DMS153 (cell line): ENCODE results near the gene FTCD.
"Not testable (repeated sequence)": the region's sequence is repeated elsewhere in the genome, so short reads cannot be mapped to it uniquely, and the experiment has no call there.

Source experiments
- DNase-seq: peaks from one replicate; lab custom pipeline; 2025; lab: John Stamatoyannopoulos, UW

Gene FTCD

DNA sequence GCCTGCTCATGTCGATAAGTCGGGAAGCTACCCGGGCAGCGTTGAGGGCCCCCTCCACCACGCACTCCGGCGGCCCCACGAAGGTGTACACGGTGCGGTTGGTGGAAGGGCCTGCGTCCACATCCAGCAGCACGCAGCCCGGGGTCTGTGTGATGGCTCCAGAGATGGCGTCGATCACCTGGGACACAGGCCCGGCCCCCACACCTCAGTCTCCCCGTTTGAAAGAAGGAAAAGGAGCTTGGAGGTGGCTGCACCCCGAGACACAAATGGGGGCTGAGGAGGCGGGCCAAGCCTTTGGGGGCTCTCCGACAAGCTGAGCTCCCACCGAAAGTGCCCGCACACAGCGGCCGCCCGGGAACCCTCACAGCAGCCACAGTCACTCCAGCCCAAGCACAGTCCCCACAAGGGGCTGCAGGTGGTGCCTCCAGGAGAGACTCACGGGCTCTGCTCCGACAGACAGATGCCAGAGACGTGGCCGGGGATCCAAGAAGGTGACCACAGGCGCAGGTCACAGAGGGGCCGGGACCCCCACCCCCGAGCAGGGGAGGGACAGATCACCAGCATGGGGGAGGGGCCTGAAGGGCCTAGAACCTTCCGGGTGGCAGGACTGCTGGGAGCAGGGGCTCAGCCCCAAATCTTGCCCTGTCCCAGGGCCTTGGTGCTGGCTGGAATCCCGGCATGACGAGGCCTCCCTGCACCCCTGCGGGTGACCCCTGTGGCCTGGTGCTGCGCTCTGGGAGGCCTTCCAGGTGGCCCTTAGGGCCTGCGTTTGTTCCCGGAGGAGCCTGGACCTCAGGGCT lies 1.0 kb downstream of the FTCD start:
- DNase-seq = no peak

DNA sequence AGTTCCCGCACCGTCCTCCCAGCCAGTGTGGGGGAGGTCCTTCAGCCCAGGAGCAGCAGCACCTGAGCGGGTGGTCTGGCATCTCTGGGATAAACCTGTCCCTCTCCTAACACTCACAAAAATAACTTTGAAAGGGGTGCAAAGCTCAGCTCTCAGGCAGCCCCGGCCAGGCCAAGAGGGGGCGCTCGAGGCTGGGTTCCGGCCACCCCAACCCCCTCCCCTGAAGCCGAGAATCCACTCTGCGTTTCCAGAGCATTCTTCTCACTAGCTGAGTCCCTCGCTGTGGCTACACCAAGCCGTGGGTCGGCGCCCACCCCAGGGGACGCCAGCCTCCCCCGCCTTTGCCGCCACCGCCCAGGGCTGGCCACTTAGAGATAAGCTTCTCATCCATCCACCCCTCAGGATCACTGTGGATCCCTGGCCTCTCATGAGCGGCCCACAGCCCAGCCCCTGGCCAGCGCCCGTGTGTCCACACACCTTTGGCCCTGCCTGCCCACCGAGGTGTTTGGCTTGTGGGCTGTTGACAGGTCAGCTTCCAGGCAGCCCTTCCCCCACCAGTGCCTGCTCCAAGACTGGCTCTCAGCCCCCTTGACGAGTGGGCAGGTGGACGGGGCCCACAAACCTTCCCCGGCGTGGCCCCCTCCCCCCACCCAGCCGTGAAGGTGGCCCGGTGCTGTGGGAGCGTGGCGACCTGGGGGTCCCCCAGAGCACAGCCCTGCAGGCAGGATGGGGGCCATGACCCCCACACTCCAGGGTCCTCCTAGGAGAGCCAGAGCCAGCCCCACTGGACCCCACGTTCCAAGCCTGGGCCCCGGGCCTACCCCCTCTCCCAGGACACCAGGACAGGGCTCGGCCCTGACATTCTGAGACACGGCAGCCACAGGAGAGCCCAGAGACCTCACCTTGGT lies 1.9 kb downstream of the FTCD start:
- peak; percentile 7 for DNase-seq

- no peak for DNase-seq
These were observed 2.5 kb downstream of the FTCD start for GRCh38 chr21:46152927-46153246.

DNA sequence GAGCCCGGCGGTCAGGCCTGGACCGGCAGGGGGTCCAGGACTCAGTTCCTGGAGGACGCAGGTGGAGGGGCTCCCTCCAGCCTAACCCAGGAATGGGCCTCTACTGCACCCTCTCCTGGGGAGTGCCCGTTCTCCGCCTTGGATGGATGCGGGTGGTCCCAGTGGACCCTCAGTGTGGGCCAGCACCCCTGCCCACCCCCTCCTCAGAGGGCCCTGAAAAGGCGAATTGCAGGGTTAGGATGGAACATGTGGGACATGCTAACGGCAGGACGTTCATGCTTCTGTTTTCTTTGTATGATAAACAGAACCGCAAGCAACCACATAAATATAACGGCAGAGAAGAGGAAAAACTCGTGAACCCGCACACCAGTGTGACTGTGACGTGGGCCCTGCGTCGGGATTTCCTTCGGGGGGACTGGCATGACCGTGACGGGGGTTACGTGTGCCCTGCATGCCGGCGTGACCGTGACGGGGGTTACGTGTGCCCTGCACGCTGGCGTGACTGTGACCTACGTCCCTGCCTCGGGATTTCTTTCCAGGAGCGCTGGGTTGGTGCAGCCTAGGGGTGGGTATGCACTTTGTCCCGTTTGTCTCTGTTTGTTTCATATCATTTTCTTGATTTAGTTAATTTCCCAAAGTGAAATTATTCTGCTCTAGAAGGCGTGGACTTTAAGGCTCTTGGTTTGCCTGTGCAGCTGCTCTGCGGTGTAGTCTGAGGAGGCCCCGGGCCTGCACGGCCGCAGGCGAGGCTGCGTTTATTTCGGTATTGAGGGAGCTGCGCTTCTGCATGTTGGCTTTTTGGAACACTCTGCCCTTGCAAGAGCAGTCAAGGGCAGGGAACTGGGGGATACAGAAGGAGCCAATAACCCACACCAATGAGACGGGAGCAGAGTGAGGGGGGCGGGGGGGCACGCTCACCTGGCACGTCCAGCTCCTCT lies 3.1 kb downstream of the FTCD start:
- DNase-seq = no peak

GRCh38 chr21:46151261-46151988 lies 4.0 kb downstream of the FTCD start:
- DNase-seq = no peak

- no peak for DNase-seq
These were observed 4.8 kb downstream of the FTCD start for GRCh38 chr21:46150491-46151121.

- no peak for DNase-seq
These were observed 5.3 kb downstream of the FTCD start for GRCh38 chr21:46150073-46150472.

DNA sequence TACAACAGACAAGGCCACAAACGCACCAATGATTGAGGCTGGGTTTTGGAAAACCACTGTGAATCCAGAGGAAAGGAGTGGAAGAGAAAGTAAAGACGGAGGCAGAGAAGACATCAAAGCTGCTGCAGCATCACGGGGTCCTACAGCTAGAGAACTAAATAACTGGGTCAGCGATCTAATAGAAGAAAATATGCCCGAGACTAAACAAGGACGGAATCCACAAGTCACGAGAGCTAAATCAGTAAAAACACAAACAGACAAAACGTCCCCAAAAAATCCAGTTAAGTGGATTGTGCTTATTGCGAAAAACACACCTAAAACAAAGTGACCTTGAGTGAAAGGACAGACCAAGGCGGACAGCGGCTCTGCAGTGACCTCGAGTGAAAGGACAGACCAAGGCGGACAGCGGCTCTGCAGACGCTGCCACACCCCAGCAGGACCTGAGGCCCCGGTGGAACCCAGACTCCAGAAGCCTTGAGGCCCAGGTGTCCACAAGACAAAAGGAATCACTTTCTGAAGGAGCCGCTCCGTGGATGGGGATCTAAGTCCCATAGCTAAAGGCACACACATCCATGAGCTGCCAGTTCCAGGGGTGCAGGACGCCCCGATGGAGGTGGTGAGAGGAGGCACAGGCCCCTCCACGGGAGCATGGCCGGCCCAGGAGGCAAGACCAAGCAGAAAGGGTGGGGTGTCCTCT lies 6.0 kb downstream of the FTCD start:
- DNase-seq = no peak

DNA sequence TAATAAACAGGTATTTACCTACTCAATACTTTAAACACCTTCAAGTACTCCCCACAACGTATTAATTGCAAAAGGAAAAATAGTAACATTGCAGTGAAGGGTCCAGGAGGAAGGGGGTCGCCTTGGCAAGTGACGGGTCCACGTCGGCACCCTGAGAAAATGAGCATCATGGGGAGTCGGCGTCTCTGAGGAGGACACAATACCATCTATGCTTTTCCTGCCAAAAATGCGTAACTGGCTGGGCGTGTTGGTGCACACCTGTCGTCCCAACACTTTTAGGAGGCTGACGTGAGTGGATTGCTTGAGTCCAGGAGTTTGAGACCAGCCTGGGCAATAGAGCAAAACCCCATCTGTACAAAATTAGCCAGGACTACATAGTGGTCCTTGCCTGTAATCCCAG lies 7.3 kb downstream of the FTCD start:
- DNase-seq = no peak

GRCh38 chr21:46147429-46147828 lies 8.0 kb downstream of the FTCD start:
- not testable (repeated sequence) for DNase-seq

GRCh38 chr21:46146856-46147255 lies 8.5 kb downstream of the FTCD start:
- DNase-seq = no peak

- DNase-seq = no peak
These were observed 9.3 kb downstream of the FTCD start for GRCh38 chr21:46145840-46146691.

DNA sequence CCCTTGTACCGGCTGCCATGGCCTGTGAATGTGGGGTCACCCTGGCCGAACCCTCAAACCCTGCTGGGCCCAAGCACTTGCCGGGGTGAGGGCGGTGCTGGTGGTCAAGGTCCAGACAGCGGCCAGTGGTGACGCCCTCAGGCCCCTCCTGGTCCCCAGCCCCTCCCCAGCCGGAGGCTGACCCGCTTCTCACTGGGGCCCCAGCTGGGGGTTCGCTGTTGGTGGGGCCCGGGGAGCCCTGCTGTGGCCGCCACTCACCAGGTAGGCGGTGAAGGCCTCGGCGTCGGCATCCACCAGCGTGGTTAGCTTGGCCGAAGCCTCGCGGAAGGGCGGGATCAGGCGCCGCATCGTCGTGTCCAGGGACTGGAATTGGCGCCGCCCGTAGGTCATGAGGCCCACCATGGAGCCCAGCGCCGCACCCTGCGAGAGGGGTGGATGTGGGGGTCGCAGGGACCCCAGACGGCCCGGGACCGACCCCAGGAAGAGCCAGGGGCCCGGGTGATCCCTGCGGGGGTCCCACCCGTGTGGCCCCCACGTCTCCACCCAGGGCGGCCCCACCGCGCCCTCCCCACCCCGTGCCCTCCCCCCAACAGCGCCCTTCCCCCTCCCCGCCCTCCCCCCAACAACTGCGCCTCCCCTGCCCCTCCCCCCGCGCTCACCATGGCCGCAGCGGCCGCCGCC lies 10.1 kb downstream of the FTCD start:
- no peak for DNase-seq

GRCh38 chr21:46144464-46145070 lies 10.8 kb downstream of the FTCD start:
- no peak for DNase-seq

DNA sequence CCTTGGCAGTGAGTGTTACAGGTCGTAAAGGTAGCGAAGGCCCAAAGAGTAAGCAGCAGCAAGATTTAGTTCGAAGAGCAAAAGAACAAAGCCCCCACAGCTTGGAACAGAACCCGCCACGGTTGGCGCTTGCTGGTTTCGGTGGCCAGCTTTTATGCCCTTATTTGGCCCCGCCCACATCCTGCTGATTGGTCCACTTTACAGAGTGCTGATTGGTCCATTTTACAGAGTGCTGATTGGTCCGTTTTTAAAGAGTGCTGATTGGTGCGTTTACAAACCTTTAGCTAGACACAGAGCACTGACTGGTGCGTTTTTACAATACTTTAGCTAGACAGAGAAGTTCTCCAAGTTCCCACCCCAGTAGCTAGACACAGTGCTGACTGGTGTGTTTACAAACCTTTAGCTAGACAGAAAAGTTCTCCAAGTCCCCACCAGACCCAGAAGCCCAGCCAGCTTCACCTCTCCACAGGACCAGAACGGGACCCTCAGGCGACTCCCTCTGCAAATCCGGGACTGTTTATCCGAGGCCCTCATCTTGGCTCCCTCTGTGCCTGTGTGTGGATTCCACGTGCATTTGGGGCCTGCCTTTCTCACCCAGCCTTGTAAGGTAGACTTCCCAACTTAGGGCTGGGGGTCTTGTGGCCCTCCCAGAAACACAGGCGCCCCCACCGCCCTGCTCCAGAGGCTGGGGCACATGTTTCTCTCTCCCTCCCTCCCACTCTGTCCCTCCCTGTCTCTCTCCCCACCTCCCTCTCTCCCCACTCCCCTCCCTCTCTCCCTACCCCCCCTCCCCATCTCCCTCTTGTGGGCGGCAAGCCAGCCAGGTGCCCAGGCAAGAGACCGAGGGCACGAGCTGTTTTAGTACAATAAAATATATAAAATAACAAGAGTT lies 12.6 kb downstream of the FTCD start:
- DNase-seq = no peak

DNA sequence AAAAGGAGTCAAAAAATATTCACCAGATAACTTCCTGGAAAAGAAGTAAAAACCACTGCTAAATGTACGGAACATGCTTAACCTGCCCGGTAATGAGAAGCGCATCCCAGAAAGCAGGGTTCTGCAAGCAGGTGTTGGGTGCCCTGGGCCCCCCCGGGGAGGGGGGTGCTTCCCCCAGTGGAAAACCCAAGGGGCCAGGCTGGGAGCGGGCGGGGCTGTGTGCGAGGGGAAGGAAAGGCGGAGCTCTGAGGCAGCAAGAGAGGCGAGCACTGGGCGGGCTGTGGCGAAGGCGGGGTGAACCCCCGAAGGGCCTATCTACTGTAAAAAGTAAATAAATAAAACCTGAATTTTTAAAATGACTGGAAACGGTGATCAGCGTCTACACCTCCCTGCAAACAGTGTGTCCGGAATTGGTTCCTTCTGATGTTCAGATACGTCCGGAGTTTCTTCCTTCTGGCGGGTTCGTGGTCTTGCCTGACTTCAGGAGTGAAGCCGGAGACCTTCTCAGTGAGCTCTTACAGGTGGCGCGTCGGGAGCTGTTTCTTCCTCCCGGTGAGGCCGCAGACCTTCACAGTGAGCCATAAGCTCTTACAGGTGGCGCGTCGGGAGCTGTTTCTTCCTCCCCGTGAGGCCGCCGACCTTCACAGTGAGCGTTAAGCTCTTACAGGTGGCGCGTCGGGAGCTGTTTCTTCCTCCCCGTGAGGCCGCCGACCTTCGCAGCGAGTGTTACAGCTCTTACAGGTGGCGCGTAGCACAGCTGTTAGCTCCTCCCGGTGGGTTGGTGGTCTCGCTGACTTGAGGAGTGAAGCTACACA lies 13.4 kb downstream of the FTCD start:
- no peak for DNase-seq
